Right lobe of liver (tissue), 6 donors: ENCODE measurements around the gene MED12L. TPM values are rescaled to one million over a fixed set of nuclear protein-coding genes. Genes with fewer than 3 reads are reported as not detected.

Source experiments
- ATAC-seq, 4 donors: fragments of 200-7000 bp; cut with Tn5 transposase; one replicate each; pipeline ENCODE4 v1.9.1; 2020; ENCODE audit warnings: mild to moderate bottlenecking in 4 of 4, moderate library complexity in 4 of 4
- DNase-seq, 3 donors: peaks; one replicate each; pipeline ENCODE4 v3.0.0-alpha.2; 2020
- H3K27ac ChIP-seq, 3 donors: fragments of 200-600 bp; one replicate each; pipeline ENCODE4 v1.8.0; 2022
- H3K27me3 ChIP-seq, 2 donors: fragments of 200-600 bp; one replicate each; pipeline ENCODE4 v1.8.0; 2022
- H3K36me3 ChIP-seq, 4 donors: fragments of 200-600 bp; sonication (generic) in 1 of 4; one replicate each; pipeline versions ENCODE4 v1.5.1 to v1.8.0; 2017 to 2022; ENCODE audit warnings: control low read depth in 1 of 4
- H3K4me1 ChIP-seq, 4 donors: fragments of 200-600 bp; sonication (generic) in 1 of 4; one replicate each; pipeline versions ENCODE4 v1.5.1 to v1.8.0; 2017 to 2022; ENCODE audit warnings: control low read depth in 1 of 4
- H3K4me3 ChIP-seq, 3 donors: fragments of 200-600 bp; one replicate each; pipeline ENCODE4 v1.8.0; 2022
- H3K9me3 ChIP-seq, 4 donors: fragments of 200-600 bp; sonication (generic) in 1 of 4; one replicate each; pipeline versions ENCODE4 v1.5.1 to v1.8.0; 2017 to 2022; ENCODE audit warnings: control low read depth in 1 of 4
- CTCF ChIP-seq, 4 donors: fragments of 200-600 bp in 3 of 4; fragments of 450-650 bp in 1 of 4; IDR thresholded peaks; one replicate each; pipeline versions ENCODE4 v1.5.1 to v1.8.0; 2016 to 2022; ENCODE audit warnings: antibody characterized with exemption in 4 of 4, mild to moderate bottlenecking in 2 of 4
- POLR2A ChIP-seq: fragments of 450-650 bp; IDR thresholded peaks from one replicate; pipeline ENCODE4 v1.6.1; 2017; ENCODE audit warnings: antibody characterized with exemption, mild to moderate bottlenecking
- WGBS: methylation state at CpG from one replicate; pipeline ENCODE4 v1.1.6; 2018; ENCODE audit warnings: low coverage, low lambda C conversion rate; ENCODE audit not compliant: insufficient coverage; ENCODE audit errors: missing lambda C conversion rate; 5-methylcytosine and 5-hydroxymethylcytosine counted together
- intact Hi-C, 2 donors: fragments of 100-400 bp; cut with DNase I; formaldehyde crosslinking; loops; one replicate each; pipeline versions ENCODE4 v1.11.2 to v1.14.1; 2022
- total RNA-seq, 6 experiments: library from RNA; depleted of rRNA in 2 of 6; stranded (reverse); fragments of >200 nt in 2 of 6; fragmentation: NEBNext Ultra II Directional in 3 of 6; extraction: Animal tissue kit (Norgen Biotek cat#: 25700) in 3 of 6; gene quantifications; one replicate each; pipeline versions ENCODE4 v1.1.0 to v1.2.4, GENCODE V29; 2016 to 2023
- donor health status: DM: no; HTN: yes; CAD: no.
- donor health status: DM: no; HTN: no; CAD: no.
- donor health status: DM: no; HTN: no; CAD: no.
- donor health status: DM: no; HTN: yes; CAD: no.
- donor health status: DM: no; HTN: yes; CAD: no.

MED12L gene
- total RNA-seq, 6 experiments from 2014 or later, result 0.04 to 0.64 (median 0.40) TPM

- H3K4me3 ChIP-seq, result no peak overlapping the region
- 74% methylated on average over 2 of the region's 2 CpGs for WGBS
- H3K27ac ChIP-seq, result no peak overlapping the region
- TF ChIP-seq CTCF (IDR thresholded peaks at IDR 0.05) (no peak), POLR2A (no peak)
- intact Hi-C loops, result no loop called here
- ATAC-seq (no peak), DNase-seq (no peak)
- H3K9me3 ChIP-seq, result no peaks in the 10 kb centered on the region
- H3K27me3 ChIP-seq, result no peaks in the 10 kb centered on the region
- H3K4me1 ChIP-seq, result no peaks in the 10 kb centered on the region
- H3K36me3 ChIP-seq, result no peaks in the 10 kb centered on the region
Measured at GRCh38 chr3:151121016-151121415, 35.6 kb downstream of the MED12L start.

- H3K27me3 ChIP-seq, result no peaks in the 10 kb centered on the region
- no peak overlapping the region for H3K4me3 ChIP-seq
- no peak for DNase-seq
- no peak for ATAC-seq
- no peaks in the 10 kb centered on the region for H3K36me3 ChIP-seq
- H3K4me1 ChIP-seq, result no peaks in the 10 kb centered on the region
- no peak overlapping the region for H3K27ac ChIP-seq
- H3K9me3 ChIP-seq, result no peaks in the 10 kb centered on the region
- intact Hi-C loops, result no loop called here
- TF ChIP-seq CTCF (IDR thresholded peaks at IDR 0.05) (no peak), POLR2A (no peak)
Measured at GRCh38 chr3:151123827-151124226, 38.4 kb downstream of the MED12L start.

GRCh38 chr3:151124476-151124875 lies 39.0 kb downstream of the MED12L start:
- DNase-seq (no peak), ATAC-seq (no peak)
- 93% methylated on average over 1 of the region's 4 CpGs for WGBS
- Histone ChIP-seq H3K27me3 (no peaks in the 10 kb centered on the region), H3K9me3 (no peaks in the 10 kb centered on the region), H3K36me3 (no peaks in the 10 kb centered on the region), H3K4me1 (no peaks in the 10 kb centered on the region), H3K4me3 (no peak overlapping the region), H3K27ac (no peak overlapping the region)
- TF ChIP-seq POLR2A (no peak), CTCF (IDR thresholded peaks at IDR 0.05) (no peak)
- intact Hi-C loops, result no loop called here

GRCh38 chr3:151130428-151130827 lies 45.0 kb downstream of the MED12L start:
- intact Hi-C loops, result no loop called here
- H3K27ac ChIP-seq, result no peak overlapping the region
- H3K36me3 ChIP-seq, result no peaks in the 10 kb centered on the region
- ATAC-seq (no peak), DNase-seq (no peak)
- no peak overlapping the region for H3K4me3 ChIP-seq
- no peak for TF ChIP-seq POLR2A
- 96% methylated on average over 3 of the region's 8 CpGs for WGBS
- no peaks in the 10 kb centered on the region for H3K9me3 ChIP-seq
- H3K27me3 ChIP-seq, result no peaks in the 10 kb centered on the region
- no peaks in the 10 kb centered on the region for H3K4me1 ChIP-seq

GRCh38 chr3:151133175-151133574 lies 47.7 kb downstream of the MED12L start:
- Histone ChIP-seq H3K9me3 (no peaks in the 10 kb centered on the region), H3K27me3 (no peaks in the 10 kb centered on the region), H3K27ac (no peak overlapping the region), H3K4me1 (no peaks in the 10 kb centered on the region), H3K36me3 (no peaks in the 10 kb centered on the region), H3K4me3 (no peak overlapping the region)
- ATAC-seq (no peak), DNase-seq (no peak)
- TF ChIP-seq CTCF (IDR thresholded peaks at IDR 0.05) (no peak), POLR2A (no peak)
- 35% methylated on average over 3 of the region's 3 CpGs for WGBS
- intact Hi-C loops, result no loop called here
